ENCODE data around the gene PEDS1. TPM values are rescaled to one million over a fixed set of nuclear protein-coding genes. Genes with fewer than 3 reads are reported as not detected.
"Not testable (repeated sequence)": the region's sequence is repeated elsewhere in the genome, so short reads cannot be mapped to it uniquely, and the experiment has no call there.

The PEDS1 gene
- total RNA-seq, 1 experiment from 2014 or later, result 37.5 TPM

GRCh38 chr20:50138120-50138478 is 15.4 kb downstream of the PEDS1 start:
- intact Hi-C loops (cut with micrococcal nuclease; ENCODE audit: unreplicated experiment), result loop anchor here (1.0 kb wide), 1 partner anchor 17 kb away; no protein-coding TSS in a partner anchor
- Mint-ChIP-seq H3K9me3 (ENCODE audit: low read depth, unreplicated experiment) (no peaks in the 10 kb centered on the region), H3K27ac (ENCODE audit: unreplicated experiment) (peak overlapping the region; percentile 61), H3K4me3 (ENCODE audit: low read depth, unreplicated experiment) (peak overlapping the region; percentile 36), H3K27me3 (ENCODE audit: unreplicated experiment) (no peaks in the 10 kb centered on the region), H3K36me3 (ENCODE audit: insufficient read depth, unreplicated experiment) (peaks cover 44% of the 10 kb centered on the region), H3K4me1 (ENCODE audit: low read depth, unreplicated experiment) (peaks cover 50% of the 10 kb centered on the region)
- no peak for DNase-seq
- CTCF ChIA-PET, result interaction anchor here (0.5 to 3.0 kb wide), 8 partner anchors 9 to 41 kb away, joined by 3 to 33 read pairs (median 10); partner anchors contain the start of genes PEDS1 and UBE2V1
- BruUV-seq (replicated peaks), result no TSS peak
- no peak for TF ChIP-seq CTCF (IDR thresholded peaks at IDR 0.05; ENCODE audit: unreplicated experiment)

DNA sequence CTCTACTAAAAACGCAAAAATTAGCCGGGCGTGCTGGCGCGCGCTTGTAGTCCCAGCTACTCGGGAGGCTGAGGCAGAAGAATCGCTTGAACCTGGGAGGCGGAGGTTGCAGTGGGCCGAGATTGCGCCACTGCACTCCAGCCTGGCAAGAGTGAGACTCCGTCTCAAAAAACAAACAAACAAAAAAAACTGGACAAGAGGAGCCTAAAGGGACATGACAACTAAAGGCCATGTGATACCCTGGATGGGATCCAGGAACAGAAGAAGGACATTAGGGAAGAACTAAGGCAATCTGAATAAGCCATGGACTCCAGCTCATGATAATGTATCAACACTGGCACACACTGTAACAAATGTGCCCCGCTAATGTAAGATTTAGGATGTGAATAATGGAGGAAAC is 15.8 kb downstream of the PEDS1 start:
- CTCF ChIA-PET, result interaction anchor here (0.5 to 2.1 kb wide), 4 partner anchors 10 to 46 kb away, joined by 3 to 12 read pairs (median 8); no protein-coding TSS in a partner anchor
- intact Hi-C loops (cut with micrococcal nuclease; ENCODE audit: unreplicated experiment), result loop anchor here (1.0 kb wide), 1 partner anchor 16 kb away; no protein-coding TSS in a partner anchor
- not testable (repeated sequence) for H3K27me3 Mint-ChIP-seq (ENCODE audit: unreplicated experiment); BruUV-seq (replicated peaks); H3K9me3 Mint-ChIP-seq (ENCODE audit: low read depth, unreplicated experiment); DNase-seq
- peaks cover 40% of the 10 kb centered on the region for H3K36me3 Mint-ChIP-seq (ENCODE audit: insufficient read depth, unreplicated experiment)
- H3K27ac Mint-ChIP-seq (ENCODE audit: unreplicated experiment), result peak overlapping the region; percentile 61
- peaks cover 46% of the 10 kb centered on the region for H3K4me1 Mint-ChIP-seq (ENCODE audit: low read depth, unreplicated experiment)
- peak overlapping the region; percentile 36 for H3K4me3 Mint-ChIP-seq (ENCODE audit: low read depth, unreplicated experiment)

- no TSS peak for BruUV-seq (replicated peaks)
- H3K27ac Mint-ChIP-seq (ENCODE audit: unreplicated experiment), result peak overlapping the region; percentile 61
- DNase-seq, result no peak
- TF ChIP-seq CTCF (IDR thresholded peaks at IDR 0.05; ENCODE audit: unreplicated experiment), result no peak
- H3K4me1 Mint-ChIP-seq (ENCODE audit: low read depth, unreplicated experiment), result peaks cover 39% of the 10 kb centered on the region
- intact Hi-C loops (cut with micrococcal nuclease; ENCODE audit: unreplicated experiment), result no loop called here
- H3K4me3 Mint-ChIP-seq (ENCODE audit: low read depth, unreplicated experiment), result no peak overlapping the region
- H3K36me3 Mint-ChIP-seq (ENCODE audit: insufficient read depth, unreplicated experiment), result peaks cover 34% of the 10 kb centered on the region
- CTCF ChIA-PET, result interaction anchor here (0.6 kb wide), 1 partner anchor 46 kb away, joined by 6 read pairs; no protein-coding TSS in a partner anchor
- H3K9me3 Mint-ChIP-seq (ENCODE audit: low read depth, unreplicated experiment), result no peaks in the 10 kb centered on the region
- H3K27me3 Mint-ChIP-seq (ENCODE audit: unreplicated experiment), result no peaks in the 10 kb centered on the region
Measured at GRCh38 chr20:50136822-50137599, 16.5 kb downstream of the PEDS1 start.

GRCh38 chr20:50135157-50135556 is 18.4 kb downstream of the PEDS1 start:
- BruUV-seq (replicated peaks); H3K27me3 Mint-ChIP-seq (ENCODE audit: unreplicated experiment); DNase-seq; H3K4me3 Mint-ChIP-seq (ENCODE audit: low read depth, unreplicated experiment); H3K27ac Mint-ChIP-seq (ENCODE audit: unreplicated experiment); H3K9me3 Mint-ChIP-seq (ENCODE audit: low read depth, unreplicated experiment); intact Hi-C loops (cut with micrococcal nuclease; ENCODE audit: unreplicated experiment): not testable (repeated sequence)
- peaks cover 39% of the 10 kb centered on the region for H3K36me3 Mint-ChIP-seq (ENCODE audit: insufficient read depth, unreplicated experiment)
- CTCF ChIA-PET, result interaction anchor here (1.3 kb wide), 1 partner anchor 12 kb away, joined by 4 read pairs; no protein-coding TSS in a partner anchor
- H3K4me1 Mint-ChIP-seq (ENCODE audit: low read depth, unreplicated experiment), result peaks cover 28% of the 10 kb centered on the region

- DNase-seq, result no peak
- Mint-ChIP-seq H3K36me3 (ENCODE audit: insufficient read depth, unreplicated experiment) (peaks cover 39% of the 10 kb centered on the region), H3K4me3 (ENCODE audit: low read depth, unreplicated experiment) (no peak overlapping the region), H3K9me3 (ENCODE audit: low read depth, unreplicated experiment) (no peaks in the 10 kb centered on the region), H3K27me3 (ENCODE audit: unreplicated experiment) (no peaks in the 10 kb centered on the region), H3K27ac (ENCODE audit: unreplicated experiment) (no peak overlapping the region), H3K4me1 (ENCODE audit: low read depth, unreplicated experiment) (peaks cover 13% of the 10 kb centered on the region)
- peak; percentile 32 for TF ChIP-seq CTCF (IDR thresholded peaks at IDR 0.05; ENCODE audit: unreplicated experiment)
- CTCF ChIA-PET, result interaction anchor here (0.6 to 1.3 kb wide), 5 partner anchors 10 to 44 kb away, joined by 4 to 7 read pairs (median 4); no protein-coding TSS in a partner anchor
- BruUV-seq (replicated peaks), result no TSS peak
- intact Hi-C loops (cut with micrococcal nuclease; ENCODE audit: unreplicated experiment), result no loop called here
Measured at GRCh38 chr20:50133474-50134217, 19.9 kb downstream of the PEDS1 start.
